ENCODE data around the gene FAM228A.
"Not testable (repeated sequence)": the region's sequence is repeated elsewhere in the genome, so short reads cannot be mapped to it uniquely, and the experiment has no call there.

FAM228A gene

DNA sequence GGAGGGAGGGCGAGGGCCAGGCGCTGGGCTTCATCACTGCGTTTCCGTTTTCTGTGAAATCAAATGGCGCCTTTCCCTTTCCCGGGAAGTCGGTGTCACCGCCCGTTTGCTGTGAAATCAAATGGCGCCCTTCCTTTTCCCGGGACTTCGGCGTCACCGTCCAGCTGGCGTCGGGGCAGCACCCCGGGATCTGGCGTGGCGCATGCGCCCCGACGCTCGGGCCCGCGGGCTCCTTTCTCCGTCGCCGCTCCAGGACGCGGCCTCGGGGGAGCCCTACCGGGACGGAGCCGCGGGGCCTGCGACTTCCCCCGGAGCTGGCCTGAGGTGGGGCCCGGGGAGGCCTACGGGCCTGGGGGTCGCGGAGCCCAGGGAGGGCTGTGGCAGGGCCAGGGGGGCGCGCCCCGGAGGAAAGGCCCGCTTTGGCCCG, at the start of gene FAM228A:
FAM228A (plus strand) TSS at position 203 of the 427 bp plus-strand sequence. CDS start 428 bp downstream, outside the sequence.
- Histone ChIP-seq H3K27me3 (ENCODE audit: control insufficient read depth, insufficient read depth, low read length) (no peaks in the 10 kb centered on the region), H3K4me1 (ENCODE audit: control insufficient read depth, insufficient read depth, low read length) (no peaks in the 10 kb centered on the region), H3K9me3 (ENCODE audit: control insufficient read depth, insufficient read depth, low read length) (no peaks in the 10 kb centered on the region), H3K36me3 (ENCODE audit: control insufficient read depth, insufficient read depth, low read length) (no peaks in the 10 kb centered on the region), H3K27ac (ENCODE audit: low read depth, low read length) (no peak within 1 kb of the TSS), H3K4me3 (ENCODE audit: low read depth, low read length) (no peak within 1 kb of the TSS), H3K9ac (ENCODE audit: low read depth, low read length) (no peak within 1 kb of the TSS)

GRCh38 chr2:24125956-24126355, 48.9 kb upstream of the FAM228A start:
- no peak overlapping the region for H3K9ac ChIP-seq (ENCODE audit: low read depth, low read length)
- no peak overlapping the region for H3K4me3 ChIP-seq (ENCODE audit: low read depth, low read length)
- no peak overlapping the region for H3K27ac ChIP-seq (ENCODE audit: low read depth, low read length)
- peaks cover 8% of the 10 kb centered on the region for H3K27me3 ChIP-seq (ENCODE audit: control insufficient read depth, insufficient read depth, low read length)
- H3K4me1 ChIP-seq (ENCODE audit: control insufficient read depth, insufficient read depth, low read length): peaks cover 7% of the 10 kb centered on the region
- no peaks in the 10 kb centered on the region for H3K36me3 ChIP-seq (ENCODE audit: control insufficient read depth, insufficient read depth, low read length)
- no peaks in the 10 kb centered on the region for H3K9me3 ChIP-seq (ENCODE audit: control insufficient read depth, insufficient read depth, low read length)

DNA sequence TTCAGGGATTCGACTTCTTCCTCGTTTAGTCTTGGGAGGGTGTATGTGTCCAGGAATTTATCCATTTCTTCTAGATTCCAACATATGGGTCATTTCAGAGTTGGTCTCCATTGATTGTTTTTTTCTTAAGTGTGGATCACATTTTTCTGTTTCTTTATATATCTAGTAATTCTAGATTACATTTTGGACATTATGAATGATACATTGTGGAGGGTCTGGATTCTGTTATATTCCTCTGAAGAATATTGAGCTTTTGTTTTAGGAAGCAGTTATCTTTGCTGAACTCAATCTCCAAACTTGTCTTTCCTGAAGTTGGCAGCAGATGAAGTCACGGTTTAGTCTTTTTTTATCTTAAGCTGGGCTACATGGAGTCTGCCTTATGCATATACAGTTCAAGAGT, 42.3 kb upstream of the FAM228A start:
- Histone ChIP-seq H3K36me3 (ENCODE audit: control insufficient read depth, insufficient read depth, low read length) (no peaks in the 10 kb centered on the region), H3K9ac (ENCODE audit: low read depth, low read length) (no peak overlapping the region), H3K27ac (ENCODE audit: low read depth, low read length) (no peak overlapping the region), H3K4me3 (ENCODE audit: low read depth, low read length) (no peak overlapping the region), H3K27me3 (ENCODE audit: control insufficient read depth, insufficient read depth, low read length) (no peaks in the 10 kb centered on the region), H3K9me3 (ENCODE audit: control insufficient read depth, insufficient read depth, low read length) (no peaks in the 10 kb centered on the region), H3K4me1 (ENCODE audit: control insufficient read depth, insufficient read depth, low read length) (no peaks in the 10 kb centered on the region)

DNA sequence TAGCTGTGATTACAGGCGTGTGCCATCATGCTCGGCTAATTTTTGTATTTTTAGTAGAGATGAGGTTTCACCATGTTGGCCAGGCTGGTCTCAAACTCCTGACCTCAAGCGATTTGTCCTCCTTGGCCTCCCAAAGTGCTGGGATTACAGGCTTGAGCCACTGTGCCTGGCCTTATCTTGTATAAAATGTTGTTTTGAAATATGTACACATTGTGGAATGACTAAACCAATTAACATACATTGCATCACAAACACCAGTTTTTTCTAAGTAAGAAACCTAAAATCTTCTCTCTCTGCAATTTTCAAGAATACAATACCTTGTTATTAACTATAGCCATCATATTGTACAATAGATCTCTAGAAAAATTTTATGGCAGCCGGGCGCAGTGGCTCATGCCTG, 34.5 kb upstream of the FAM228A start:
- H3K36me3 ChIP-seq (ENCODE audit: control insufficient read depth, insufficient read depth, low read length); H3K27me3 ChIP-seq (ENCODE audit: control insufficient read depth, insufficient read depth, low read length); H3K9me3 ChIP-seq (ENCODE audit: control insufficient read depth, insufficient read depth, low read length); H3K9ac ChIP-seq (ENCODE audit: low read depth, low read length); H3K4me1 ChIP-seq (ENCODE audit: control insufficient read depth, insufficient read depth, low read length); H3K27ac ChIP-seq (ENCODE audit: low read depth, low read length); H3K4me3 ChIP-seq (ENCODE audit: low read depth, low read length): not testable (repeated sequence)

- H3K9me3 ChIP-seq (ENCODE audit: control insufficient read depth, insufficient read depth, low read length): peaks cover 10% of the 10 kb centered on the region; the same call in 1 of the 2 replicates
- no peak overlapping the region for H3K9ac ChIP-seq (ENCODE audit: low read depth, low read length)
- no peak overlapping the region for H3K27ac ChIP-seq (ENCODE audit: low read depth, low read length)
- no peaks in the 10 kb centered on the region for H3K4me1 ChIP-seq (ENCODE audit: control insufficient read depth, insufficient read depth, low read length)
- H3K27me3 ChIP-seq (ENCODE audit: control insufficient read depth, insufficient read depth, low read length): no peaks in the 10 kb centered on the region
- no peak overlapping the region for H3K4me3 ChIP-seq (ENCODE audit: low read depth, low read length)
- no peaks in the 10 kb centered on the region for H3K36me3 ChIP-seq (ENCODE audit: control insufficient read depth, insufficient read depth, low read length)
Observed at GRCh38 chr2:24147364-24147763, 27.5 kb upstream of the FAM228A start.

DNA sequence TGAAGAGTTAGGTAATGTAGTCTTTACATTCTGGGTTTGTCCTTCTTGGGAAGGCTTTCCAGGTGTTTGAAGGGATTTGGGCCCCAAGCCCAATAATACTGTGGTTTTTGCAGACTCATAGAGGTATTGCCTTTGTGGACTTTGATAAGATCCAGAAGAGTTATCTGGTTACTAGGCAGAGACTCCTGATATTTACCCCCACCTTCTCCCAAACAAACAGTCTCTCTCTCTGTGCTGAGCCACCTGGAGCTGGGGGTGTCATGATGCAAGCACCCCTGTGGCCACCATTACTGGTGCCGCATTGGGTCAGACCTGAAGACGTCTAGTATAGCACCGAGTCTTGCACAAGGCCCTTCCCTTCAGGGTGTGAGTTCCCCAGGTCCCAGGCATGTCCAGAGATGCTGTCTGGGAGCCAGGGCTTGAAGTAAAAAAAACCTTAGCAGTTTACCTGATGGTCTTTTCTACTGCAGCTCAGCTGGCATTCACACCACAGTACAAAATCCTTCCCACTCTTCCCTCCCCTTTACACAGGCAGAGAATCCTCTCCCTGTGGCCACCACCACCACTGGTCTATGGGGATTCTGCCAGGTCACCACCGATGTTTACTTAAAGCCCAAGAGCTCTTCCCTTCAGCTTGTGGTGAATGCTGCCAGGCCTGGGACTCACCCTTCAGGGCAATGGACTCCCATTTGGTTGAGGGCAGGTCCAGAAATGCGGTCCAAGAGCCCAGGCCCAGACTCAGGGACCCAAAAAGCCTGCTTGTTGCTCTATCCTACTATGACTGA, 22.2 kb upstream of the FAM228A start:
- H3K9ac ChIP-seq (ENCODE audit: low read depth, low read length): no peak overlapping the region
- no peaks in the 10 kb centered on the region for H3K36me3 ChIP-seq (ENCODE audit: control insufficient read depth, insufficient read depth, low read length)
- no peak overlapping the region for H3K4me3 ChIP-seq (ENCODE audit: low read depth, low read length)
- H3K27ac ChIP-seq (ENCODE audit: low read depth, low read length): no peak overlapping the region
- no peaks in the 10 kb centered on the region for H3K27me3 ChIP-seq (ENCODE audit: control insufficient read depth, insufficient read depth, low read length)
- H3K9me3 ChIP-seq (ENCODE audit: control insufficient read depth, insufficient read depth, low read length): peaks cover 6% of the 10 kb centered on the region; the same call in 1 of the 2 replicates
- H3K4me1 ChIP-seq (ENCODE audit: control insufficient read depth, insufficient read depth, low read length): no peaks in the 10 kb centered on the region

DNA sequence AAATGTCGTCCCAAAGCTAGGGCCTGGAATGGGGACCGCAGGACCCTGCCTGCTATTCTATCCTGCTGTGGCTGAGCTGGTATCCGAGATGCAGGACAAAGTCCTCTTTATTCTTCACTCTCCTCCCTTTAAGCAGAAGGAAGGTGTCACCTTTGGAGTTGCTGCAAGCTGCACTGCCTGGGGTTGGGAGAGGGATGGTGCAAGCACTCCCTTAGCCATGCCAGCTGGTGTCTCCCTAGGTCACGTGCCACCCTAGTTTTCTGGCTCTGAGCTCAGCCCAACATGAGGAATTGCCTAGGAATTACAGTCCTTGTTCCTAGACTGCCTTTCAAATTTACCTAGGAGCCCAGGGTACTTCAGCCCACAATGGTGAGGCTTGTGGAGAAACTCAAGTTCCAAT, 21.4 kb upstream of the FAM228A start:
- no peaks in the 10 kb centered on the region for H3K27me3 ChIP-seq (ENCODE audit: control insufficient read depth, insufficient read depth, low read length)
- no peaks in the 10 kb centered on the region for H3K36me3 ChIP-seq (ENCODE audit: control insufficient read depth, insufficient read depth, low read length)
- no peak overlapping the region for H3K27ac ChIP-seq (ENCODE audit: low read depth, low read length)
- H3K9me3 ChIP-seq (ENCODE audit: control insufficient read depth, insufficient read depth, low read length): no peaks in the 10 kb centered on the region
- no peak overlapping the region for H3K4me3 ChIP-seq (ENCODE audit: low read depth, low read length)
- no peaks in the 10 kb centered on the region for H3K4me1 ChIP-seq (ENCODE audit: control insufficient read depth, insufficient read depth, low read length)
- H3K9ac ChIP-seq (ENCODE audit: low read depth, low read length): no peak overlapping the region

DNA sequence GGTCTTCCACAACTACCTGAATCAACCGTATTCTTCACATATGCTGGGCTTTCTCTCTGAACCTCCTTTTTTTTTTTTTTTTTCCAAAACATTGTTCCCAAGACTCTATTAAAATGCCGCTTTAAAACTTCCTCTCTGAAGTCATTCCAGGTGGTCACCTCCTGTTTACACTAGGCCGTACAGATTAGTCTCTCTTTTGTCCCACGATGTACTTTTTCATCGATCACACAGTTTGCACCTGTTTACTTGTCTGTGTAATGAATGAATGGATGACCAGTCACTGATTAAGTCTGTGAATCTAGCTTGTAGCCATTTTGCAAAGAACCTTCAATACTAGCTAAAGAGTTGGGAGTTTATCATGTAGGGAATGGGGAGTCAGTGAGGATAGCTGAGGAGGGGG, 16.7 kb upstream of the FAM228A start:
- Histone ChIP-seq H3K4me1 (ENCODE audit: control insufficient read depth, insufficient read depth, low read length) (no peaks in the 10 kb centered on the region), H3K36me3 (ENCODE audit: control insufficient read depth, insufficient read depth, low read length) (no peaks in the 10 kb centered on the region), H3K27ac (ENCODE audit: low read depth, low read length) (no peak overlapping the region), H3K9ac (ENCODE audit: low read depth, low read length) (no peak overlapping the region), H3K4me3 (ENCODE audit: low read depth, low read length) (no peak overlapping the region), H3K9me3 (ENCODE audit: control insufficient read depth, insufficient read depth, low read length) (no peaks in the 10 kb centered on the region; the same call in 1 of the 2 replicates), H3K27me3 (ENCODE audit: control insufficient read depth, insufficient read depth, low read length) (no peaks in the 10 kb centered on the region)

DNA sequence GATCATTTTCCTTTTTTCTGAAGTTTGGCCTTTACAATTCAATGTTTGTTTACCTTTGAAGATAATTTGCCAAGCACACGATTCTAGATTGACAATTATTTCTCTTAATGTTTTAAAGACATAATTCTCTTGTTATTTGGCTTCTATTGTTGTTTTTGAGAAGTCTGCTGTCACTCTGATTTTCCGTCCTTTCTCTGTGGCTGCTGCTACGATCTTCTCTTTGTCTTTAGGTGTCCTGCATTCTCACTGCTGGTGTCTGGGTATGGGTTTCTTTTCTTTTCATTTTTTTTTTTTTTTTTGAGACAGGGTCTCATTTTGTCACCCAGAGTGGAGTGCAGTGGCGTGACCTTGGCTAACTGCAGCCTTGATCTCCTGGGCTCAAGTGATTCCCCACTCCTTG, 15.1 kb upstream of the FAM228A start:
- Histone ChIP-seq H3K36me3 (ENCODE audit: control insufficient read depth, insufficient read depth, low read length) (no peaks in the 10 kb centered on the region), H3K4me1 (ENCODE audit: control insufficient read depth, insufficient read depth, low read length) (no peaks in the 10 kb centered on the region), H3K4me3 (ENCODE audit: low read depth, low read length) (no peak overlapping the region), H3K9ac (ENCODE audit: low read depth, low read length) (no peak overlapping the region), H3K27me3 (ENCODE audit: control insufficient read depth, insufficient read depth, low read length) (no peaks in the 10 kb centered on the region), H3K27ac (ENCODE audit: low read depth, low read length) (no peak overlapping the region), H3K9me3 (ENCODE audit: control insufficient read depth, insufficient read depth, low read length) (no peaks in the 10 kb centered on the region; the same call in 1 of the 2 replicates)

DNA sequence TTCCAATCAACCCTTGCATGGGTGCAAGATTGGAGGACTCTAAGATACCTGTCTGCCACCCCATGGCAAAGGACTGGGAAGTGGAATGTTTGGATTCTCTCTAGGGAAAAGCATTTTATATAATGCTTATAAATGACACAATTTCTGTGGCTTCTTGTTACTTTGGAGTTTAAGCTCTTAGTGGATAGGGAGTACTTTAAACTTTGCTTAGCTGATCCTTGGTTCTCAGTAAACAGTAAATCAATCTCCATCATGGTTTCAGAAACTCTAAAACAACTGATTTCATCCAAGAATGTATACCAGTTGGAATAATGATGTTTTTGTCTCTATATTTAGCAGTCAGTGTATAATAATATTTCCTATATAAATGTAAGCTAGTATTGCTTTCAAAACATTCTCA, 14.1 kb upstream of the FAM228A start:
- Histone ChIP-seq H3K36me3 (ENCODE audit: control insufficient read depth, insufficient read depth, low read length) (no peaks in the 10 kb centered on the region), H3K4me3 (ENCODE audit: low read depth, low read length) (no peak overlapping the region), H3K4me1 (ENCODE audit: control insufficient read depth, insufficient read depth, low read length) (no peaks in the 10 kb centered on the region), H3K27ac (ENCODE audit: low read depth, low read length) (no peak overlapping the region), H3K9ac (ENCODE audit: low read depth, low read length) (no peak overlapping the region), H3K9me3 (ENCODE audit: control insufficient read depth, insufficient read depth, low read length) (no peaks in the 10 kb centered on the region; the same call in 1 of the 2 replicates), H3K27me3 (ENCODE audit: control insufficient read depth, insufficient read depth, low read length) (no peaks in the 10 kb centered on the region)

DNA sequence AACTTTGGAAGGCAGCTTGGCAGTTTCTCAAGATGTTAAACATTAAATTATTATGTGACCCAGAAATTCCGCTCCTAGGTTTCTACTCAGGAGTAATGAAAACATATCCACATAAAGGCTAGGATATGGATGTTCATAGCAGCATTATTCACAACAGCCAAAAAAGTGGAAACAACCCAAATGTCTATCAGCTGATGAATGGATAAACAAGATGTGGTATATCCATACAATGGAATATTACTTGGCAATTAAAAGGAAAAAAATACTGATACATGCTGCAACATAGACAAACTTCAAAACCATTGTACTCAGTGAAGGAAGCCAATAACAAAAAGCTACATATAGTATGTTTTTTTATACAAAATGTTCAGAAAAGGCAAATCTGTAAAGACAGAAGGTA, 12.4 kb upstream of the FAM228A start:
- H3K27ac ChIP-seq (ENCODE audit: low read depth, low read length): no peak overlapping the region
- no peaks in the 10 kb centered on the region for H3K27me3 ChIP-seq (ENCODE audit: control insufficient read depth, insufficient read depth, low read length)
- H3K9me3 ChIP-seq (ENCODE audit: control insufficient read depth, insufficient read depth, low read length): no peaks in the 10 kb centered on the region; the same call in 1 of the 2 replicates

More for the DNA sequence above, 12.4 kb upstream of the FAM228A start:
- no peaks in the 10 kb centered on the region for H3K36me3 ChIP-seq (ENCODE audit: control insufficient read depth, insufficient read depth, low read length)
- no peaks in the 10 kb centered on the region for H3K4me1 ChIP-seq (ENCODE audit: control insufficient read depth, insufficient read depth, low read length)
- H3K9ac ChIP-seq (ENCODE audit: low read depth, low read length): no peak overlapping the region
- H3K4me3 ChIP-seq (ENCODE audit: low read depth, low read length): no peak overlapping the region
